Measurements from ENCODE around the gene ZBTB24. TPM values are rescaled to one million over a fixed set of nuclear protein-coding genes. Genes with fewer than 3 reads are reported as not detected.

The ZBTB24 gene
- total RNA-seq, 1 donor from 2014 or later = 4.7 TPM

DNA sequence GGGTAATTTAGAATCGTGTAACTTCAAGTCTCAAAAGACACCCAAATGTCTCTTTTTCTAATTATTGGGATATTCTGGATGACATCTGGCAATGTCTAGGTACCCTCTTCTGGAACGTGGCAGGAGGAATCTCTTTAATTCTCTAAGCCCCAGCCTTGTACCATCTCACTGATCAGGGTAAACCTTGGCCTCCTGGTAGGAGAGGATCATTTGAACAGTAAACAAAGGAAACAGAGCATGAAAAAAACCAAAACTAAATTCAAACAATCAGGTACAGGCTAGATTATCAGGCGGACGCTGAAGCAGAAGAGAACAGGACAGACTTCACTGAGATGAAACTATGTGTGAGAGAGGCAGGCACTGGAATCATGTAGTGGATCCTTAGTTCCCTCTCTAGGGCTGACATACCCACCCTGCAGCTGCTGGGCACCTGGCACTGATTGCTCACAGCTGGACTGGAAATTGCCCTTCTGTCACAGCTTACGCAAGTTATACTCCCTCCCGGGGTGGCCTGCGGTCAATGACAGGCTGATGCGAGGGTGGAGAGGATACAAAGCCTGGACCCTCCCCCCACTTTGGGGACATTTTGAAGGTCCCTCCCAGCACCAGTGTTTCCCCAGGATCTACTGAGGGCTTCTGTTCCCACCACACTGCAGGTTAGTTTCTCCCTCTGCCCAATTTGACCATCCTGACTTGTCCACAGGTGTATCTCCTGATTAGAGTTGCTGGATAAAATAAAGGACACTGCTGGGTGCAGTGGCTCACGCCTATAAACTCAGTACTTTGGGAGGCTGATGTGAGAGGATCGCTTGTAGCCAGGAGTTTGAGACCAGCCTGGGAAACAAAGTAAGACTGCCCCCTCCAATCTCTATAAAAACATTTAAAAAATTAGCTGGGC, 20.6 kb upstream of the ZBTB24 start:
- Histone ChIP-seq H3K4me1 (ENCODE audit: control insufficient read depth in 3 of 3, insufficient read depth in 3 of 3, low read length in 3 of 3) (no peaks in the 10 kb centered on the region), H3K36me3 (ENCODE audit: control insufficient read depth in 3 of 3, insufficient read depth in 3 of 3, low read length in 3 of 3) (no peaks in the 10 kb centered on the region), H3K4me3 (ENCODE audit: low read length in 3 of 3) (no peak overlapping the region), H3K27ac (ENCODE audit: low read depth, low read length) (no peak overlapping the region), H3K27me3 (ENCODE audit: control insufficient read depth in 3 of 3, insufficient read depth in 3 of 3, low read length in 3 of 3) (no peaks in the 10 kb centered on the region), H3K9me3 (ENCODE audit: control insufficient read depth in 3 of 3, low read length in 3 of 3) (no peaks in the 10 kb centered on the region), H3K9ac (ENCODE audit: low read depth in 1 of 3, low read length in 3 of 3) (no peak overlapping the region)

DNA sequence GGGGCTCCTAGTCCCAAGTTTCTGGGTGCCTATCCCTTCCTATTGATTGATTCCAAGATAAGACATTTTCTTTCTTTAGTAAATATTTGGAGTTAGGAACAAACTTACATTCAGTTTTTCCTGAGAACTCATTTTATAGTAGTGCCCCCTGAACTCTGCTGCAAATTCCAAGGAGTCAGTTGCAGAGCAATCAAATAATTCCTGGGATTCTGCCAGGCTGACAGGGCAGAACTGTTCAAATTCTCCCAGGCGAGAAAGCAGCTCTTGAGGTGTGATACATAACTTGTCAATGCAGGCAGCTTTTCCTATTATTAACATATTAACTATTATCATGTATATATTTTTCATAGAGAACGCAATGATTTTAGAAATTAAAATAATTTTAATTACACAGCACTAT, 15.9 kb upstream of the ZBTB24 start:
- Histone ChIP-seq H3K9ac (ENCODE audit: low read depth in 1 of 3, low read length in 3 of 3) (no peak overlapping the region), H3K27ac (ENCODE audit: low read depth, low read length) (no peak overlapping the region), H3K4me1 (ENCODE audit: control insufficient read depth in 3 of 3, insufficient read depth in 3 of 3, low read length in 3 of 3) (no peaks in the 10 kb centered on the region), H3K36me3 (ENCODE audit: control insufficient read depth in 3 of 3, insufficient read depth in 3 of 3, low read length in 3 of 3) (no peaks in the 10 kb centered on the region), H3K4me3 (ENCODE audit: low read length in 3 of 3) (no peak overlapping the region), H3K27me3 (ENCODE audit: control insufficient read depth in 3 of 3, insufficient read depth in 3 of 3, low read length in 3 of 3) (no peaks in the 10 kb centered on the region), H3K9me3 (ENCODE audit: control insufficient read depth in 3 of 3, low read length in 3 of 3) (no peaks in the 10 kb centered on the region)

DNA sequence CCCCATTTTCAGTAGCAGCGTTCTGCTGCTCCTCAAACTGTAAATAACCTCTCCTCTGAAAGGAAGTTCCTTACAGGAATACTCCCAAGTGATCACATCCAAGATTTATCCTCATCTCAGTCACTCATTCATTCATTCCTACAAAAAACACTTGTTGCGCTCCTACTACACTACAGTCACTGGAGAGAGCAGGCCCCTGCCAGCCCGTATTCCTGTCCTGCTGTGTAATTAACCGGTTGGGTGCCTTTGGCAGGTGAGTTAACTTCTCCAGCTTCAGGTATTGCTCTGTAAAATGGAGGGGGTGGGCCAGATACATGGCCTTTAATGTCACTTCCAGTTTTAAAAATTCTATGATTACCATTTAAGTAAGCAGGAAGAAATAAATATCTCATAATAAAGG, 15.0 kb upstream of the ZBTB24 start:
- Histone ChIP-seq H3K9me3 (ENCODE audit: control insufficient read depth in 3 of 3, low read length in 3 of 3) (no peaks in the 10 kb centered on the region), H3K4me1 (ENCODE audit: control insufficient read depth in 3 of 3, insufficient read depth in 3 of 3, low read length in 3 of 3) (no peaks in the 10 kb centered on the region), H3K36me3 (ENCODE audit: control insufficient read depth in 3 of 3, insufficient read depth in 3 of 3, low read length in 3 of 3) (no peaks in the 10 kb centered on the region), H3K27ac (ENCODE audit: low read depth, low read length) (no peak overlapping the region), H3K9ac (ENCODE audit: low read depth in 1 of 3, low read length in 3 of 3) (no peak overlapping the region), H3K27me3 (ENCODE audit: control insufficient read depth in 3 of 3, insufficient read depth in 3 of 3, low read length in 3 of 3) (no peaks in the 10 kb centered on the region), H3K4me3 (ENCODE audit: low read length in 3 of 3) (no peak overlapping the region)

DNA sequence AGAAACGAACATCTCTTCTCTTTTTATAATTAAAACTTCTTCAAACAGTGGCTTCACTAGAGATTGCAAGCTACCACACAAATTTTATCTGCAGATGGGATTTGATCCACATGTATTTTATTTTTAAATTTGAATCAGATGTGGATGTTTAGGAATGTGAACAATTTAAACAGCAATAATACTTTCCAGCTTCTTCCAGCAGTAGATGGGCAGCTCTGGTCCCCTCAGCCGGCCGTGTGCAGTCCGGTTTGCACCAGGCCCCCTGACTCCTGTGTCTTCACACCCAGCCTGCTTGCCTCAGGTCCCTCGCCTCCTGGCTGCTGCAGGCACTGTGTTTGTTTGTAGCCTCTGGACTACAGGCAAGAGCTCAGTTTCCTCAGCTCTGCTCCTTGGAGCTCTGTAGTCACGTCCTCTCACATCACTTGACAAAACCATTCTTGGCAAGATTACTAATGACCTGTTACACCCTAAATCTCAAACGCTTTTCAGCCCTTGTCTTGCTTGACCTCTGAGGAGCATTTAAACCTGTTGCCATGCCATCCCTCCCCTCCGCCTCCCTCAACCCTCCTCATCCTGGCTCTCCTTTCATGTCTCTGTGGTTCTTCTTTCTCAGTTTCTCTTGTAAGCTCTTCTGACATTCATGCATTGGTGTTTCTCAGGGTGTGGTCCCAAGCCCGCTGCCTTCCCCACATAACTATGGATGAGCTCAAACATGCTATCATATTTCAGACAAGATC, 13.2 kb upstream of the ZBTB24 start:
- Histone ChIP-seq H3K9ac (ENCODE audit: low read depth in 1 of 3, low read length in 3 of 3) (no peak overlapping the region), H3K27me3 (ENCODE audit: control insufficient read depth in 3 of 3, insufficient read depth in 3 of 3, low read length in 3 of 3) (no peaks in the 10 kb centered on the region), H3K4me1 (ENCODE audit: control insufficient read depth in 3 of 3, insufficient read depth in 3 of 3, low read length in 3 of 3) (peaks cover 0 to 4% (median 0%) of the 10 kb centered on the region in 3 donors), H3K36me3 (ENCODE audit: control insufficient read depth in 3 of 3, insufficient read depth in 3 of 3, low read length in 3 of 3) (no peaks in the 10 kb centered on the region), H3K27ac (ENCODE audit: low read depth, low read length) (no peak overlapping the region), H3K9me3 (ENCODE audit: control insufficient read depth in 3 of 3, low read length in 3 of 3) (no peaks in the 10 kb centered on the region), H3K4me3 (ENCODE audit: low read length in 3 of 3) (no peak overlapping the region)

DNA sequence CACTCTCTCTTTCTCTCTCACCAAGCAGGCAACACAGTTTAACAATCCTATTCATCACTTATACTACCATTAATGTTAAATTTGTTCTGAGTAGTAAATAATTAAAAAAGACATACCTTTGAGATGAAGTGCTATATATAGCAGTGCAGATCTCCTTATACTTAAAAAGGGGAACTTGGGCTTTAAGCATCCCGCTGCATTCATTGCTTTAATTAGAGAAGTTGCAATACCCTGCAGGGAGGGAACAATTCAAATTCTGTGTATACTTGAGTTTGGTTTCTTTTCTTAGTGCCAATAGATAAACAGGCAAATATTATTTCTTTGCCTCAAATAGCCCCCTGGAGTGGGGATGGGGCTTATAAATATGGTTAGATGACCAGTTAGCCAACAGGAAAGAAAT, 10.8 kb upstream of the ZBTB24 start:
- peaks cover 0 to 4% (median 0%) of the 10 kb centered on the region in 3 donors for H3K4me1 ChIP-seq (ENCODE audit: control insufficient read depth in 3 of 3, insufficient read depth in 3 of 3, low read length in 3 of 3)
- no peaks in the 10 kb centered on the region for H3K36me3 ChIP-seq (ENCODE audit: control insufficient read depth in 3 of 3, insufficient read depth in 3 of 3, low read length in 3 of 3)

DNA sequence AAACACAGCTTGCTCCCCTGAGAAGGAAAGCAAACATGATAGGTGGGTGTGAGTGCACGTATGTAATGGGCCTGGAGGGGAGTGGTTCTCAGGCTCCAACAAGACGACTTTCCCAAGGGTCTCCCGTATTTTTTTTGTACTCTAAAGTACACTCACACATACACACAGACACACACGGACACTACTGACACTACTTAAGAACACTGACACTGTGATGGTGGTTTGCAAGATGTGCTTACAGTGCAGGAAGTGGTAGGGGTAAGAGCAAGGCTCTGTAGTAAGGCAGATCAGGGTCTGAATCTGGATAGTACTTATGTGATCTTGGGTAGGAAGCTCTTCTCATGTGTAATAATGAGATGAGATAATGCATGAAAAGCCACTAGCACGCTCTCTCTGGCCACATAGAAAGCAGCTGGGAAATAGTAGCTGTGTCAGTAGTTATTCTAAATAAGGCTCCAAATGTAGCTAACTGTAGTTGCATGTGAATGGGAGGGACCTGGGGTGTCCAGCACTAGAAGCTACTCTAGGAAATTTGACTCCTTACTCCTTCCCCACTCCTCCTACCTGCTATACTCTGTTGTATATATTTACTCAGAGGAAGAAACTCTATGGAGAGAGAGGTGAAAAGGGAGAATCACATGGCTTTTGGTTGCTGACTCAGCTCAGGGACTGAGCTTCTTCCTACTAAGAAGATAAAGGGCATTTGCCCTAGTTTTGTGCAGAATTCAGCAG, 8.4 kb upstream of the ZBTB24 start:
- H3K27ac ChIP-seq (ENCODE audit: low read depth, low read length) = no peak overlapping the region
- no peaks in the 10 kb centered on the region for H3K27me3 ChIP-seq (ENCODE audit: control insufficient read depth in 3 of 3, insufficient read depth in 3 of 3, low read length in 3 of 3)
- H3K9me3 ChIP-seq (ENCODE audit: control insufficient read depth in 3 of 3, low read length in 3 of 3) = no peaks in the 10 kb centered on the region
- H3K4me1 ChIP-seq (ENCODE audit: control insufficient read depth in 3 of 3, insufficient read depth in 3 of 3, low read length in 3 of 3) = peaks cover 0 to 4% (median 0%) of the 10 kb centered on the region in 3 donors
- no peak overlapping the region for H3K4me3 ChIP-seq (ENCODE audit: low read length in 3 of 3)
- H3K36me3 ChIP-seq (ENCODE audit: control insufficient read depth in 3 of 3, insufficient read depth in 3 of 3, low read length in 3 of 3) = no peaks in the 10 kb centered on the region
- H3K9ac ChIP-seq (ENCODE audit: low read depth in 1 of 3, low read length in 3 of 3) = no peak overlapping the region

More for the DNA sequence above, 10.8 kb upstream of the ZBTB24 start:
- Histone ChIP-seq H3K27ac (ENCODE audit: low read depth, low read length) (no peak overlapping the region), H3K9ac (ENCODE audit: low read depth in 1 of 3, low read length in 3 of 3) (no peak overlapping the region), H3K9me3 (ENCODE audit: control insufficient read depth in 3 of 3, low read length in 3 of 3) (no peaks in the 10 kb centered on the region), H3K4me3 (ENCODE audit: low read length in 3 of 3) (no peak overlapping the region), H3K27me3 (ENCODE audit: control insufficient read depth in 3 of 3, insufficient read depth in 3 of 3, low read length in 3 of 3) (no peaks in the 10 kb centered on the region)

DNA sequence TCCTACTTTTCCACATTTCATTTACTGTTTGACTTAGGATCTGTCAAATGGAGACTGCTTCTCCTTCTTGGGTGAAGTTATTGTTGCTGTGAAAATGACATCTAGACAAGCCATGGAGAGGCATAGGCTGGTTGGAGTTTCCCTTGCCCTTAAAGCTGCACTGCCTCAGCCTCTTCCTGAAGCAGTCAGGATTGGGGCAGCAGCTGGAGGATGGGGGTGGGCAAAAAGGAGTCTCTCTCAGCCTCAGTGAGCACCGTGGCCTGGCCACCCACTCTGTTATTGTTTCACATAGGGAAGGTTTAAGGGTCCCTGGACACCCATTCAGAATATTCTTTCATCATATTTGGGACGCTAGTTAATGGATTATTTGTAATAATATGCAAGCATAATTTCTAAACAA, 7.7 kb upstream of the ZBTB24 start:
- Histone ChIP-seq H3K9ac (ENCODE audit: low read depth in 1 of 3, low read length in 3 of 3) (no peak overlapping the region), H3K27ac (ENCODE audit: low read depth, low read length) (no peak overlapping the region), H3K9me3 (ENCODE audit: control insufficient read depth in 3 of 3, low read length in 3 of 3) (no peaks in the 10 kb centered on the region), H3K4me1 (ENCODE audit: control insufficient read depth in 3 of 3, insufficient read depth in 3 of 3, low read length in 3 of 3) (peaks cover 0 to 4% (median 0%) of the 10 kb centered on the region in 3 donors), H3K27me3 (ENCODE audit: control insufficient read depth in 3 of 3, insufficient read depth in 3 of 3, low read length in 3 of 3) (no peaks in the 10 kb centered on the region), H3K36me3 (ENCODE audit: control insufficient read depth in 3 of 3, insufficient read depth in 3 of 3, low read length in 3 of 3) (no peaks in the 10 kb centered on the region), H3K4me3 (ENCODE audit: low read length in 3 of 3) (no peak overlapping the region)

DNA sequence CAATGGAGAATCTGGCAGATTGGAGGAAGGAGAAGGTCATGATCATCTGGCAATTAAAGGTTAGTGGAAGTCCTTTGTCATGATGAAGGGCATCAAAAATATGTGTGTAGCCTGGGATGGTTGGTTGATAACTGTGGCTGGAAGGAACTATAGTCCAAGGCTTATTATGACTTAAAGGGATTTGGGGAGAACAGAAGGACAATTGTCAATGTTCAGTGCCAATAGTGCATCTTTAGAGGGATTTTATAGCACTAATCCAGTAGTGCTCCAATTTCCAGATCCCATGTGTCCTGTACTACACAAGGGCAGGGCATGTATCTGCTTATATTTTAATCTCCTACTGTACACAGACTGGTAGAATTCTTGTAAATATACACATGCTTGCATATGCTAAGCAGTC, 5.0 kb upstream of the ZBTB24 start:
- peaks cover 2 to 9% (median 4%) of the 10 kb centered on the region in 3 donors for H3K4me1 ChIP-seq (ENCODE audit: control insufficient read depth in 3 of 3, insufficient read depth in 3 of 3, low read length in 3 of 3)
- no peaks in the 10 kb centered on the region for H3K9me3 ChIP-seq (ENCODE audit: control insufficient read depth in 3 of 3, low read length in 3 of 3)
- H3K27ac ChIP-seq (ENCODE audit: low read depth, low read length) = no peak overlapping the region
- no peak overlapping the region for H3K9ac ChIP-seq (ENCODE audit: low read depth in 1 of 3, low read length in 3 of 3)
- H3K27me3 ChIP-seq (ENCODE audit: control insufficient read depth in 3 of 3, insufficient read depth in 3 of 3, low read length in 3 of 3) = no peaks in the 10 kb centered on the region
- no peak overlapping the region for H3K4me3 ChIP-seq (ENCODE audit: low read length in 3 of 3)
- no peaks in the 10 kb centered on the region for H3K36me3 ChIP-seq (ENCODE audit: control insufficient read depth in 3 of 3, insufficient read depth in 3 of 3, low read length in 3 of 3)

DNA sequence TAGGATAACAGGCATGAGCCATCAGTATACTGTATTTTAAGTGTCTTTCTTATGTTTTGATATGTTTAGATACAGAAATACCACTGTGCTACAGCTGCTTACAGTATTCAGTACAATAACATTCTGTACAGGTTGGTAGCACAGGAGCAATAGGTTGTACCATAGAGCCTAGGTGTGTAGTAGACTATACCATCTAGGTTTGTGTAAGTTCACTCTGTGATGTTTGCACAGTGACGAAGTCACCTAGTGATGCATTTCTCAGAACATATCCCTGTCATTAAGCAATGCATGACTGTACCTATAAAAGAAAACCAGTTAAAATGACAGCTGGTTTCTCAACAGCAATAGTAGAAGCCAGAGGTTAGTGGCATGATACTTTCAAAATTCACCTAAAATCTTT, 3.0 kb upstream of the ZBTB24 start:
- Histone ChIP-seq H3K9me3 (ENCODE audit: control insufficient read depth in 3 of 3, low read length in 3 of 3) (no peaks in the 10 kb centered on the region), H3K4me3 (ENCODE audit: low read length in 3 of 3) (no peak overlapping the region), H3K27me3 (ENCODE audit: control insufficient read depth in 3 of 3, insufficient read depth in 3 of 3, low read length in 3 of 3) (no peaks in the 10 kb centered on the region), H3K4me1 (ENCODE audit: control insufficient read depth in 3 of 3, insufficient read depth in 3 of 3, low read length in 3 of 3) (peaks cover 13 to 15% (median 13%) of the 10 kb centered on the region in 3 donors), H3K9ac (ENCODE audit: low read depth in 1 of 3, low read length in 3 of 3) (no peak overlapping the region), H3K36me3 (ENCODE audit: control insufficient read depth in 3 of 3, insufficient read depth in 3 of 3, low read length in 3 of 3) (peaks cover 0 to 7% (median 6%) of the 10 kb centered on the region in 3 donors), H3K27ac (ENCODE audit: low read depth, low read length) (no peak overlapping the region)
